ENCODE measurements around the gene PTPRT.

PTPRT gene

DNA sequence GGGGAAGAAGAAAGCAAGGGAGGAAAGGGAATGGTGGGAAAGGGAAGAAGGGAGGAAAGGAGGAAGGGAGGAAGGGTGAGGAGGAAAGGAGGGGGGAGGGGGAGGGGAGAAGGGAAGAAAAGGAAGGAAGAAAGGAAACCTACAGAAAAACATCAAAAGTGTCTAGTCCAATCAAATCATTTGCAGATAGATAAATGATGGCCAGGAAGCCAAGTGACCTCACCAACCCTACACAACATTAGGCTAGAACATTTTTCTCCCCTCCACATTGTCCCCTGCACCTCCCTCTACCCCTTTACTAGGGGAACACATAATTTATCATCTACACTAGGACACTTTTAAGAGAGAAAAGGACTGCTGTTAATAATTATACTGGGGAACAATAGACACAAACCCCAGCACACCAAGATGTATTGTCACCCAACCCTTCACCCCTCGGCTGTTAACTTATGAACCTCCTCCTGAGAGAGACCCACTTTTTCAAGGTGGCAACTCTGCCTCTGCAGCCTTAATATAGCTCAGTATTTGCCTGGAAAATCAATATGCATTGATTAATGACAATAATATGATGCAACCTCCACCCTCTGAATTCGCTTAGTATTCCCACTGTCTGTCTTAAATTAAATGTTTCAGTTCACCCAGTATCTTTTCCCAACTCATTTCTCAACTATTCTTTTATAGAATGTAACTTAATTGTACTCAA lies 231.2 kb downstream of the PTPRT start:
- TF ChIP-seq, protein P1, sequence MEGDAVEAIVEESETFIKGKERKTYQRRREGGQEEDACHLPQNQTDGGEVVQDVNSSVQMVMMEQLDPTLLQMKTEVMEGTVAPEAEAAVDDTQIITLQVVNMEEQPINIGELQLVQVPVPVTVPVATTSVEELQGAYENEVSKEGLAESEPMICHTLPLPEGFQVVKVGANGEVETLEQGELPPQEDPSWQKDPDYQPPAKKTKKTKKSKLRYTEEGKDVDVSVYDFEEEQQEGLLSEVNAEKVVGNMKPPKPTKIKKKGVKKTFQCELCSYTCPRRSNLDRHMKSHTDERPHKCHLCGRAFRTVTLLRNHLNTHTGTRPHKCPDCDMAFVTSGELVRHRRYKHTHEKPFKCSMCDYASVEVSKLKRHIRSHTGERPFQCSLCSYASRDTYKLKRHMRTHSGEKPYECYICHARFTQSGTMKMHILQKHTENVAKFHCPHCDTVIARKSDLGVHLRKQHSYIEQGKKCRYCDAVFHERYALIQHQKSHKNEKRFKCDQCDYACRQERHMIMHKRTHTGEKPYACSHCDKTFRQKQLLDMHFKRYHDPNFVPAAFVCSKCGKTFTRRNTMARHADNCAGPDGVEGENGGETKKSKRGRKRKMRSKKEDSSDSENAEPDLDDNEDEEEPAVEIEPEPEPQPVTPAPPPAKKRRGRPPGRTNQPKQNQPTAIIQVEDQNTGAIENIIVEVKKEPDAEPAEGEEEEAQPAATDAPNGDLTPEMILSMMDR (IDR thresholded peaks at IDR 0.05; ENCODE audit: control extremely low read depth, extremely low read depth, low read depth, missing control alignments) = no peak
- no peak for DNase-seq (ENCODE audit: extremely low spot score)
- POLR2A ChIA-PET = no interaction called here
- CTCF ChIA-PET = no interaction called here

DNA sequence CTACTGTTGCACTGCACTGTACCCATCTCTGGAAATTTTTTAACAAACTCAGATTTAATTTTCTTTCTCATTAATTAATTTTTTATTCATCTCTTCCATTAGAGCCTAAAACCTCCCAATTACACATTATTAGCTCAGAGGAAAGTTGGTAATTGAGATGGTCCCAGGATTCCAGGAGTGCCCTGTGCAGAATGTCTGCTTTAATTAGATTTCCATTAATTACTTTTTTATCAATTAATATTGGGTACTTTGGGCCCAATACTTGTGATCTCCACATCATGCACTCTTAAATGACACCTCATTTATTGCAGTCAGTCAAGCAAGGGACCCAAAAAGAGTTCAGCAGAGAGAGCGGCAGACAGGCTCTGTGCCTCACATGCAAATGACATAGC lies 232.0 kb downstream of the PTPRT start:
- CTCF ChIA-PET = no interaction called here
- TF ChIP-seq, protein P1 (IDR thresholded peaks at IDR 0.05; ENCODE audit: control extremely low read depth, extremely low read depth, low read depth, missing control alignments) = no peak
- DNase-seq (ENCODE audit: extremely low spot score) = no peak
- POLR2A ChIA-PET = no interaction called here

DNA sequence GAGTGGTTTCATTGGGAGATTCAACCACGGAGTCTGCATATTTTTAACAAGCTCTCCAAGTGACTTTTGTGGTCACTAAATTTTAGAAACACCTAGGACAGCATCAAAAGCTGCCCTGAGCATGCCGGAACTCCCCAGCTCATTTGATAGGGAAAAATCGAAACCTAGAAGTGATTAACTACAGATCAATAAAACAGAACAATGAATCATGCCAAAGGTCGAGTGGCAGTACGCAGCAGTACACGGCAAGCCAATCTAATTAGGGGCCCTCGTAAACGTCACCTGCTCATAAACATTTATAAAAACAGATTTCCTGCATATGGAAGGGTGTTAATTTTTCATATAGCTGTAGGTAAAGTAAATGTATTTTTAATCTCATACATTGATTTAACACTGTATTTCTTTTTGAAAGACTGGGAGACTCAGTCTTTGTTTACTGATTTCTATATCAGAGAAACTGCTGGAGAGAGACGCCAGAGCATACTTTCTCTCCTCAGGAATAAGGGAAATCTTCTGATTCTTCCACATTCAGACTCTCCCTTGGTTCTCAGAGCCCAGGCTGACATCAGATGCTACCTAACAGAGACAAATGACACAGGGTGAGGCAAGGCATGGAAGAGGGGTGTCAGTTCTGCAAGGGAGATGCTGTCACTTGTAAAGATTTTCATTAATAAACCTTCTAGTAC lies 232.5 kb downstream of the PTPRT start:
- CTCF ChIA-PET = no interaction called here
- POLR2A ChIA-PET = no interaction called here
- TF ChIP-seq, protein P1 (IDR thresholded peaks at IDR 0.05; ENCODE audit: control extremely low read depth, extremely low read depth, low read depth, missing control alignments) = no peak
- DNase-seq (ENCODE audit: extremely low spot score) = no peak

DNA sequence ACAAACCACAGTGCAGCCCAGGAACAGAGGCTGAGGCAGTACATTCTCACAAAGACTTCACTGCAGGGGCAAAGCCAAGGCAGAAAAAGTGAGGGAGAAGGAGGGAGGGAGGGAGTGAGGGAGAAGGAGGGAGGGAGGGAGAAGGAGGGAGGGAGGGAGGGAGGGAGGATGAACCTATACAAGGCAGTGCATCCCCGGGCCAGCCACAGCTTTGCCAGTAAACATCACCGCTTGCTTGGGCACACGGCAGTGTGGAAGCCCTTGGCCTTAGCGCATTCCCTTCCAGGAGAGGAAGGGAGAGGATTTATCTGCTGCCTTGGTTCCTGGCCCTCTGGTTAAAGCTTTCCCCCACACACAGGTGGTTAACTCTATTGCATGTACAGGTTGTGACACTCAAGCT lies 234.0 kb downstream of the PTPRT start:
- ChIA-PET CTCF (interaction anchor here (1.5 kb wide), 1 partner anchor 10 kb away, joined by 3 read pairs; no protein-coding TSS in a partner anchor), POLR2A (no interaction called here)
- TF ChIP-seq, protein P1 (IDR thresholded peaks at IDR 0.05; ENCODE audit: control extremely low read depth, extremely low read depth, low read depth, missing control alignments) = no peak
- no peak for DNase-seq (ENCODE audit: extremely low spot score)

DNA sequence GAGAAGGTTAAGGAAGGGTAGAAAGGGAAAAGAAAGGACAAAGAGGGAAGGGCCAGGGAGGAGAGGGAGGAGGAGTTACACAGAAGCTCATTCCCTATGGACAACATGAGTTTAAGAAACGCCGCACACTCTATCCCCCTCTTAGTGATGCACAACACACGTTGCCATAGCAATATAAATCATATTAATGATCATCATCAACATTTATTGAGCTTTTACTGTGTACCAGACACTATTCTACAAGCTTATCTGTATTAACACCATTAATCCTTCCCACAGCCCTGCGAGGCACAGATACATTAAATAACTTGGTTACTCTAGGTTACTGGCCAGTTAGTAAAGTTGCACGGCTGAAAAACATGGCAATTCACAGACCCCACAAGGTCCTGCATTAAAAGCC lies 234.8 kb downstream of the PTPRT start:
- ChIA-PET POLR2A (no interaction called here), CTCF (interaction anchor here (1.5 kb wide), 1 partner anchor 11 kb away, joined by 3 read pairs; no protein-coding TSS in a partner anchor)
- TF ChIP-seq, protein P1 (IDR thresholded peaks at IDR 0.05; ENCODE audit: control extremely low read depth, extremely low read depth, low read depth, missing control alignments) = no peak
- no peak for DNase-seq (ENCODE audit: extremely low spot score)

DNA sequence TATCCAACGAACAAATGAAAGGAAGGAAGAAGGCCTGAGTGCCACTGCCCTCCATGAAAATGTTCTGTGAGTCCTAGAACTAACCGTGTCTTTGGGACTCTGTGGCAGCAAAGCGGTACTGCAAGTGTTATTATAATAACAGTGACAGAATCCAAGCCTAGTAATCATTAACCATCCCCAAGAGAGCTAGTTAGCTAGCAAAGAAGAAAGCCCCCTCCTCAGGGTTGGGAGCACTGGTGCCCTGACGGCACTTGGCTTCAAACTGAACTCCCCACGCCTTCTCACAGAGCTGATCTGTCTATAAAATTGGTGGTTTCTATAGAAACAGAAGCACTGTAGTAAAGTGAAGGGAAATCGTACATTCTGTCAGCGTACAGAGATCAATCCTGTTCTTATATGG lies 239.8 kb downstream of the PTPRT start:
- no peak for DNase-seq (ENCODE audit: extremely low spot score)
- ChIA-PET POLR2A (no interaction called here), CTCF (no interaction called here)
- TF ChIP-seq, protein P1 (IDR thresholded peaks at IDR 0.05; ENCODE audit: control extremely low read depth, extremely low read depth, low read depth, missing control alignments) = no peak

Measured in GM10248 (cell line).